ENCODE results near the gene CUL4B. TPM values are rescaled to one million over a fixed set of nuclear protein-coding genes. Genes with fewer than 3 reads are reported as not detected.
"Not testable (repeated sequence)": the region's sequence is repeated elsewhere in the genome, so short reads cannot be mapped to it uniquely, and the experiment has no call there.

The CUL4B gene
- total and polyA plus RNA-seq, 2 donors (not counting 3 experiments of a cell fraction or from before 2014, with no cell fraction given), result 22.2 to 90.0 TPM

DNA sequence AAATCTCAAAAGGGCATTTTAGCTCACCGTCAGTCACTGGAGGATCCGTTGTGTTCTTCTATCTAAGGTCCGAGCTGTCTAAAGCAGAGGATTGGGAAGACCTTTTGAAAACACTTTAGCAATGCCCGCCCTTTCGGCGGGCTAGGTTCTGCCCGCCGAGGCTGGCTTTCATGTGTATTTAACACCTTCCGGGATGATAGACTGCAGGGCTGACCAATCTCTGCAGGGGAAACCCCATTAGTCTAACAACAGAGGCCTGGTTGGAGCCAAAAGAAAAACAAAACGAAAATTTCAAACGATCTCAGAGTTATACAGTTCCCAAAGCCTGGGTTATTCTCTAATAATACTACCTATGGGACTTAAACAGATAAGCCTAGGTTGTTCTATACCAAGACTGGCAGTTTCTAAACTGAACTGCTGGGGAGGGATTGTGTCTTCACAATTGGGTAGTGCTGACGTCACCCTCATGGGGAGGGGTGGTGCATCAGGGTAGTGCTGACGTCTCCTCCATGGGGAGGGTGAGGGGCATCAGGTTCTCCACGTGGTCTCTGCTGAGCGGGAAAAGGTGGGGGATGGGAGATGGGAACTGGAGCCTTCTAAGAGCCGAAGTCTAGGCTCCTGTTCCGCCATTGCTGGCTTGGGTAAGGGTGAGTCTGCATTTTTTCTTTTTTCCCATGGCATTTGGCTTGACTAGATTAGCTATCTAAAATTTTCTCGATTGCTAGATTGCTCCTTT is 14.8 kb upstream of the CUL4B start:
- dilution Hi-C loops (cut with MboI; ENCODE audit: extremely low pct_ligation_motif_present, low sequenced_read_pairs) (no loop called here), intact Hi-C loops (cut with micrococcal nuclease) (no loop called here)
- no peak overlapping the region for H3K4me2 ChIP-seq (ENCODE audit: insufficient read depth, low read length)
- H3K9me3 ChIP-seq (replicated peaks; ENCODE audit: control insufficient read depth, insufficient read depth, low read length), result no peaks in the 10 kb centered on the region
- H3K4me1 ChIP-seq (ENCODE audit: control insufficient read depth, extremely low read depth, insufficient read depth, low read length), result no peaks in the 10 kb centered on the region
- ChIA-PET POLR2A (no interaction called here), CTCF (no interaction called here)
- H3K36me3 ChIP-seq (ENCODE audit: control insufficient read depth in 2 of 2, extremely low read depth in 1 of 2, insufficient read depth in 2 of 2, low read length in 2 of 2), result no peaks in the 10 kb centered on the region
- DNase-seq (ENCODE audit: low read depth, low spot score) (no peak), FAIRE-seq (no peak)
- no peak overlapping the region for H3K27ac ChIP-seq (ENCODE audit: insufficient read depth, low read depth, low read length)
- TF ChIP-seq JUN (IDR thresholded peaks at IDR 0.05; ENCODE audit: borderline replicate concordance, insufficient read depth, insufficient read length, low read depth) (no peak), FOS (IDR thresholded peaks at IDR 0.05; ENCODE audit: borderline replicate concordance, insufficient read depth, low read length) (no peak)
- TF ChIP-seq, protein P1, sequence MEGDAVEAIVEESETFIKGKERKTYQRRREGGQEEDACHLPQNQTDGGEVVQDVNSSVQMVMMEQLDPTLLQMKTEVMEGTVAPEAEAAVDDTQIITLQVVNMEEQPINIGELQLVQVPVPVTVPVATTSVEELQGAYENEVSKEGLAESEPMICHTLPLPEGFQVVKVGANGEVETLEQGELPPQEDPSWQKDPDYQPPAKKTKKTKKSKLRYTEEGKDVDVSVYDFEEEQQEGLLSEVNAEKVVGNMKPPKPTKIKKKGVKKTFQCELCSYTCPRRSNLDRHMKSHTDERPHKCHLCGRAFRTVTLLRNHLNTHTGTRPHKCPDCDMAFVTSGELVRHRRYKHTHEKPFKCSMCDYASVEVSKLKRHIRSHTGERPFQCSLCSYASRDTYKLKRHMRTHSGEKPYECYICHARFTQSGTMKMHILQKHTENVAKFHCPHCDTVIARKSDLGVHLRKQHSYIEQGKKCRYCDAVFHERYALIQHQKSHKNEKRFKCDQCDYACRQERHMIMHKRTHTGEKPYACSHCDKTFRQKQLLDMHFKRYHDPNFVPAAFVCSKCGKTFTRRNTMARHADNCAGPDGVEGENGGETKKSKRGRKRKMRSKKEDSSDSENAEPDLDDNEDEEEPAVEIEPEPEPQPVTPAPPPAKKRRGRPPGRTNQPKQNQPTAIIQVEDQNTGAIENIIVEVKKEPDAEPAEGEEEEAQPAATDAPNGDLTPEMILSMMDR (IDR thresholded peaks at IDR 0.05; ENCODE audit: extremely low read depth in 1 of 2, insufficient read depth in 1 of 2, low read depth in 1 of 2, low read length in 2 of 2), result no peak
- TF ChIP-seq, protein P2, sequence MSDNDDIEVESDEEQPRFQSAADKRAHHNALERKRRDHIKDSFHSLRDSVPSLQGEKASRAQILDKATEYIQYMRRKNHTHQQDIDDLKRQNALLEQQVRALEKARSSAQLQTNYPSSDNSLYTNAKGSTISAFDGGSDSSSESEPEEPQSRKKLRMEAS (IDR thresholded peaks at IDR 0.05; ENCODE audit: insufficient read depth, insufficient read length), result no peak
- H2AFZ ChIP-seq (ENCODE audit: low read depth, low read length), result no peak overlapping the region
- H3K27me3 ChIP-seq (ENCODE audit: control insufficient read depth in 2 of 2, insufficient read depth in 2 of 2, low read length in 2 of 2), result no peaks in the 10 kb centered on the region
- H3K79me2 ChIP-seq (ENCODE audit: control insufficient read depth, insufficient read depth, low read length), result no peaks in the 10 kb centered on the region
- H3K9ac ChIP-seq (replicated peaks; ENCODE audit: extremely low read depth, insufficient read depth, low read length), result no peak overlapping the region
- no peaks in the 10 kb centered on the region for H3K9me1 ChIP-seq (replicated peaks; ENCODE audit: control insufficient read depth, extremely low read depth, insufficient read depth, low read length)
- no TSS peak for BruUV-seq (replicated peaks)
- H4K20me1 ChIP-seq (replicated peaks; ENCODE audit: control insufficient read depth, extremely low read depth, insufficient read depth, low read length), result no peaks in the 10 kb centered on the region
- H3K4me3 ChIP-seq (replicated peaks in 1 of 3; ENCODE audit: insufficient read depth in 1 of 3, low read depth in 1 of 3, low read length in 3 of 3), result no peak overlapping the region

DNA sequence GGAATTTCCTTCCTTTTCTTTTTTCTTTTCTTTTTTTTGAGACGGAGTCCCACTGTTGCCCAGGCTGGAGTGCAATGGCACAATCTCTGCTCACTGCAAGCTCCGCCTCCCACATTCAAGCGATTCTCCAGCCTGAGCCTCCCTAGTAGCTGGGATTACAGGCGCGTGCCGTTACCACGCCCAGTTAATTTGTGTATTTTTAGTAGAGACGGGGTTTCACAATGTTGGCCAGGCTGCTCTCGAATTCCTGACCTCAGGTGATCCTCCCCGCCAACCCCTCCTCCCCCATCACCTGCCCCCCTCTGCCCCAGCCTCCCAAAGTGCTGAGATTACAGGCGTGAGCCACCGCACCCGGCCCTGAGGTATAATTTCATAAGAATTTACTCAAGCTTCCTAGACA is 13.0 kb upstream of the CUL4B start:
- H3K36me3 ChIP-seq (ENCODE audit: control insufficient read depth in 2 of 2, extremely low read depth in 1 of 2, insufficient read depth in 2 of 2, low read length in 2 of 2); H3K9me1 ChIP-seq (replicated peaks; ENCODE audit: control insufficient read depth, extremely low read depth, insufficient read depth, low read length); dilution Hi-C loops (cut with MboI; ENCODE audit: extremely low pct_ligation_motif_present, low sequenced_read_pairs); H3K4me2 ChIP-seq (ENCODE audit: insufficient read depth, low read length); H4K20me1 ChIP-seq (replicated peaks; ENCODE audit: control insufficient read depth, extremely low read depth, insufficient read depth, low read length); H3K27ac ChIP-seq (ENCODE audit: insufficient read depth, low read depth, low read length); H2AFZ ChIP-seq (ENCODE audit: low read depth, low read length); BruUV-seq (replicated peaks); DNase-seq (ENCODE audit: low read depth, low spot score); H3K27me3 ChIP-seq (ENCODE audit: control insufficient read depth in 2 of 2, insufficient read depth in 2 of 2, low read length in 2 of 2); FAIRE-seq; H3K4me1 ChIP-seq (ENCODE audit: control insufficient read depth, extremely low read depth, insufficient read depth, low read length); H3K9ac ChIP-seq (replicated peaks; ENCODE audit: extremely low read depth, insufficient read depth, low read length); CTCF ChIA-PET; POLR2A ChIA-PET; H3K79me2 ChIP-seq (ENCODE audit: control insufficient read depth, insufficient read depth, low read length); H3K9me3 ChIP-seq (replicated peaks; ENCODE audit: control insufficient read depth, insufficient read depth, low read length); intact Hi-C loops (cut with micrococcal nuclease); H3K4me3 ChIP-seq (replicated peaks in 1 of 3; ENCODE audit: insufficient read depth in 1 of 3, low read depth in 1 of 3, low read length in 3 of 3): not testable (repeated sequence)

Data from endothelial cell of umbilical vein (primary cell).